GM08714 (cell line): ENCODE measurements around the gene WSCD1.

Experiments
- H3K4me3 ChIP-seq: fragments of 200-500 bp; sonication (Bioruptor generic); 2 replicates; pipeline ENCODE4 v1.5.1; 2014; ENCODE audit warnings: mild to moderate bottlenecking, low read length, inconsistent platforms
- ZNF274 ChIP-seq: IDR thresholded peaks from 2 replicates; pipeline ENCODE4 v1.6.1; 2012; ENCODE audit warnings: mild to moderate bottlenecking, low read depth, low read length

WSCD1 gene

DNA sequence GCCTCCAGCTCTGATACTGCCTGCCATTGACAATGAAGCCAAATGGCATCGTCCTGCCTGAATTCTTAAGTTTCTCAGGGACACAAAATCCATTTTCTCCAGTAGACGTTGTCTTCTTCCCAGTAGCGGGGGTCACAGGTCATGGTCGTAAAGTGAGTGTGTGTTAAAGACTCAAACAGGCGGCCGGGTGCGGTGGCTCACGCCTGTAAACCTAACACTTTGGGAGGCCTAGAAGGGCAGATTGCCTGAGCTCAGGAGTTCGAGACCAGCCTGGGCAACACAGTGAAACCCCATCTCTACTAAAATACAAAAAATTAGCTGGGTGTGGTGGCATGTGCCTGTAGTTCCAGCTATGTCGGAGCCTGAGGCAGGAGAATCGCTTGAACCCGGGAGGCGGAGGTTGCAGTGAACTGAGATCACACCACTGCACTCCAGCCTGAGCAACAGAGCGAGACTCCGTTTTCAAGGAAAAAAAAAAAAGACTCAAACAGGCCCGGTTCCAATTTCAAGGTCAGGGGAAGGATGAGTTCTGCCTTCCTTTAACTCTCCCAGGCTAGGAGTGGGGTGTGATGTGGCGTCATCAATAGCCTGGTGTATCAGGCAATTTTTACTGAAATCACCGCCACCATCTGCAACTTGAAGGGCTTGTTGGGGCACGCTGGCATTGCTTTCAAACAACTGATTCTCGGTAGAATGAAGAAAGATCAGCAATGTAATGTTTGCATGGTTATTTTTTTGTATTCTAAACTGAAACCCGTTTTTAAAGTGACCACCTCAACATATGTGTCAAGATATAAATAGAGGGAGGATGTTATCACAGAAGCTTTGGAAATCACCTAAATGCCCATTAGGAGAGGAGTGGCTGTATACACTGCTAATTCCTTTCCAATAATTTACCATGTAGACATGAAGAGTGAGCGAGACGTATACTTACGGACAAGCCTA, 91.0 kb downstream of the WSCD1 start:
- no peak overlapping the region for H3K4me3 ChIP-seq
- TF ChIP-seq ZNF274, result no peak

DNA sequence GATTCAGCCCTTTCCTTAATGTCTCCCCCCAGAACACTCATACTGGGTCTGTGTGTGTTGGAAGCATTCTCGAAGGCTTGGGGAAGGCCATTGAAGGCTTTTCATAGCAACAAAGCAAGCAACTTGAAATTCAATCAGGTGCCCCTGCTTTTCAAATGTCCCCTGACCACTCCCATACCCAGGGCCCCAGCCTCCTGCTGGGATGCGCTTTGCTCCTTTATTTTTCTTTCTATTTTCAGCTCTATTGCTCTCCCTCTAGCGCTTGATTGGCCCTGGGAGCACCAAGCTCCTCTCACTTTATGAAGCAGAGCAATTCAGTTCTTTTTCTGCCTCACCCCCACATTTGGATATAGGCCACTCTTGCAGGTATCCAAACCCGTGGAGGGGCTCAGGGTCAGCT, 92.0 kb downstream of the WSCD1 start:
- no peak for TF ChIP-seq ZNF274

DNA sequence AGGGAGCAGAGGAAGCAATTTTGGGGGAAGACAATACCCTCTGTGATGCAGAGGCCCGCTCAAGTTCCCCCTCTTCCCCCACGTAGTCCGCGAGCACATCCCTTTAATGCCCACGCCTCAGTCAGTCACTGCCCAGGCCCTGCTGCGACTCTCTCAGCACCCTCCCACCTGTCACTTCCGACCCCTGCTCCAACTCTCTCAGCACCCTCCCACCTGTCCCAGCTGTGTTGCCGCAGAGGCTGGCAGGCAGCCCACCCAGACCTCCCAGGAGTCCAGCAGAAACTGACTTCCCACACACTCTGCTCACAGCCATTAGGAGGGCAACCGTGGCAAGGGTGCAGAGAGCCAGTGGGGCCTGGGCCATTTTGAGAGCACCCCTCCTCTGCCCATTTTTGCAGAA, 92.7 kb downstream of the WSCD1 start:
- no peak overlapping the region for H3K4me3 ChIP-seq
- TF ChIP-seq ZNF274, result no peak

More for the DNA sequence above, 92.0 kb downstream of the WSCD1 start:
- H3K4me3 ChIP-seq, result no peak overlapping the region

DNA sequence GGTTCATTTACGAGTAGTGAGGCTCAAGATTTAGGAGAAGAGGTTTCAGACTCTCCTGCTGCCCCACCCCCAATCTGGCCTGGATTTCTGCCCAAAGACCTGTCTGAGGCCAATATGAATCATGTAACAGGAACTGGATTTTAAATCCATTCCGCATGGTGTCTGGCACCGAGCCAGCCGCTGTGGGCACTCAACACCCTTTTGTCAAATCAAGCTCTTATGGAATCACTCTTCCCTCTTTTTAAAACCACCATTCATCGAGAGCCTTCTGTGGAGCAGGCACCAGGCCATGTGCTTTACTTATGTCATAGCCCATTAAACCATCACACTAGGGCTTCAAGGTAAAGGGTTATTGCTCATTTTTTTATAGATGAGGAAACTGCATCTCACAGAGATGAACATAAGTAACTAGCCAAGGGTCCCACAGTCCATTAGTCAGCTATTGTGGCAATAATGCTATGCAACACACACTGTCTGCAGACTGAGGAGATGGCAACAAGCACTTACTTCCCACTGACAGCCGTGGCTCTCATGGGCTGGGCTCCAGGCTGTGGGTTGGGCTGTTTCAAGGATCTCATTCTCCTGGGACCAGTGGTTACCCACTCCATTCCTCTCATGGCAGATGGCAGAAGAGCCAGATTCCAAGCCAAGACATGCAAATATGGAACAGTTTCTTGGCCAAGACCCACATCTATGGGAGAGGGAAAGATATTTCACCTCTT, 93.6 kb downstream of the WSCD1 start:
- H3K4me3 ChIP-seq, result no peak overlapping the region
- no peak for TF ChIP-seq ZNF274

DNA sequence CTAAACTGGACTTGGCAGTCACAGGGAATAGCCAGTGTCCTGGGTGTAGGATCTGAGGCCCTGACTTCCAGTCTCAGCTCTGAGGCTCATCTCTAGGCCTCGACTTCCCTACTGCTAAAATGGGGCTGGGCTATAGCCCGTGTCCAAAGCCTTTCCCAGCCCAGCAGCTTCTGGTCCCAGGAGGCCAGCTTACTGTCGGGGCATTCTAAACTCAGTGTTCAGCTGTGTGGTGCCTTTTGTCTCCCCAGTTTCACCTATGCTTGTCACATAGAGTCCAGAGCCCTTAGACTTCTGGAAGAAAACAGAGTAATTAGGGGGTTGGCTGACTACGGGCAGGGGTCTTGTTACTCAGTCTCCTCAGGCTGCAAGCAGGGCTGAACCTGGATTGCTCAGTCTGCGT, 94.8 kb downstream of the WSCD1 start:
- TF ChIP-seq ZNF274, result no peak
- no peak overlapping the region for H3K4me3 ChIP-seq

DNA sequence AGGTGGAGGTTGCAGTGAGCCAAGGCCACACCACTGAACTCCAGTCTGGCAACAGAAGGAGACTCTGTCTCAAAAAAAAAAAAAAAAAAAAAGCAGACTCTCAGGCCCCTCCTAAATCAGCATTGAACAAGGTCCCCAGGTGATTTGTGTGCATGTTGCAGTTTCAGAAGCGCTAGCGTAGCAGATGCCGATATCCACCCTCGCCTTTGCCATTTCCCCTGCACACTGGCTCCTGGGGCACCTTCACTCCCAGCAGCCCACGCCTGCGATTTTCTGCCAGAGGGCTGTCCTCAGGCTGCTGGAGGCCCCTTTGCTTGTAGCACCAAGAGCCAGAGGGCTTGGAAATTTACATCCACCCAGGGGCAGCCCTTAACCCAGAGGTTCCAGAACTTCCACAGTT, 95.6 kb downstream of the WSCD1 start:
- no peak overlapping the region for H3K4me3 ChIP-seq
- no peak for TF ChIP-seq ZNF274

DNA sequence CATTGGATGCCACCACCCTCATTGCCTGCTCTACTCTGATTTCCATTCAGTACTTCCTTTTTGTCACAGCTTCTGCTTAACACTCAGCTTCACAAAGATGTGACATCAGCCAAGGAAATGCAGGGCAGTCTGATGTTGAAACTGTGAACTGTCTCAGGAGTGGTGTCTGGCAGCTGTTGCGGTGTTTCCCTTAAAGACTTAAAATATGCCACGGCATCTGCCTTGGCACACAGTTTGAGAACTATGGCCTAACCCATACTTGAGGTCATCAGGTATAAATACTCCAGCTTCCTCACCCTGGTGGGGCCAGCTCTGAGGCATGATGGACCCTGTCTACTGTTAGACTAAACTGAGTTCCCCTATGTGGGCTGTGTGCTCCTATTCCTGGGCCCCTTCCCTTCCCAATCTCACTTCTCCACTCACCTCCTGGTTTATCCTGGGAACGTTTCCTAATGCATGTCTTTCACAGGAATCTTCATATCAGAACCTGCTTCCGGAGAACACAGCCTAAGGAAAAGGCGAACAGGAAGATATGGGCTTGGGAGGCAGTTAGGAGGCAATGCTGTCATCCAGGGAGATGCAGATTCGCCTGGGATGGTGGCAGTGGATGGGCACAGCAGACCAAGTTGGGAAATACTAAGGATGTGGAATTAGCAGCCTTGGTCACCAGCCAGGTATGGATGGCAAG, 96.5 kb downstream of the WSCD1 start:
- no peak overlapping the region for H3K4me3 ChIP-seq
- no peak for TF ChIP-seq ZNF274

DNA sequence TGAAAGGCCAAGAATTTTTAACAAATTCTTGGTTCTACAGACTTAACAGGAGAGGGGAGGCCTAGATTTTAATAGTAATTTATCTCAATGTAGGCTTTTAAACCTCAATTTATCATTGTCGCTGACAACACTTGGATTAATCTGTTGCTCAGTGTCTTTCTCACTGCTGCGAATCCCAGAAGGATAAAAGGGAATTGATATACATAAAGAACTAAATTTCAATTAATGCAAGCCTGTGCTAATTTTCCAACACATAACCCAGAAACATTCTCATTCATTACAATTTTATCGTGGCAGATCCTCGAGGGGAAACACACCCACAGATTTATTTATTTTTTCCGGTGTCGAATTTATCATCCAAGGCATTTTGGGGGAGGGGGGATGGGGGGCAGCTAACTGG, 98.1 kb downstream of the WSCD1 start:
- no peak for TF ChIP-seq ZNF274
- no peak overlapping the region for H3K4me3 ChIP-seq

DNA sequence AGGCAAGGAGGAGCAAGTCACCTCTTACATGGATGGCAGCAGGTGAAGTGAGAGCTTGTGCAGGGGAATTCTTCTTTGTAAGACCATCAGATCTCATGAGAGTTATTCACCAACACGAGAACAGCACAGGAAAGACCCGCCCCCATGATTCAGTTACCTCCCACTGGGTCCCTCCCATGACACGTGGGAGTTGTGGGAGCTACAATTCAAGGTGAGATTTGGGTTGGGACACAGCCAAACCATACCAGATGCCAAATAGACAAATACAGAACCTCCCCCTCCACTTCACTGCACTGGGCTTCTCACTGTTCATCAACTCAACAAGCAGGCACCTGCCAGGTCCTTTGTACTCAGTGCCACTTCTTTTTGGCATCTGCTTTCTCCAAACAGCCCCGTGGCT, 100.2 kb downstream of the WSCD1 start:
- no peak overlapping the region for H3K4me3 ChIP-seq

DNA sequence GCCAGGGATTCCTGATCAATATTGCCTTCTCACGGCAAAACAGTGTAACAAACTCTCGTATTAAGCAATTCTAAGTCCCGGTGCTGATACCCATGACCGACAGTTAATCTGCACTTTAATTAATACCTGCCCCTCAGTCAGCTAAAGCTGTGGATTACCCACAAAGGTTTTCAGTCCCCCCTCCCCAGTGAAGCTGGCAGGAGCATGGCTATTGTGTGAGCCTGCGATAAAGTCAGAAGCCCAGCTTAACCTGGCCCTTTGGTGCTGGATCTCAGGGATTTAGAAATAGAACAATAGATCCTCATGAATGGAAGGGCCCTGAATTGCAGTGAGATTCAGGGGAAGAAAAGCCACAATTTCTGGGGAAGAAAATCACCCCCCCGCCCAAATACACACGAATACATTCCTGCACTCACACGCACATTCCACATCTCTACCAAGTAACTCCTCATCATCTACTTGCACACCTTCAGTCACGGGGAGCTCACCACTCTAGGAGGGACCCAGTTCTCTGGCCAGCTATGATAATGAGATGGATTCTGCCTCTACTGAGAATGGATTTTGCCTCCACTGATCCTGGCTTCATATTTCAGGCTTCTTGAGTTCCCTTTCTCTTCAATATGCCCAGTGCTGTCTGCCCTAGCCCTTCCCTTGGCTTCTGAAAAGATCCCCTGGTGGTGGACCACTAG, 102.6 kb downstream of the WSCD1 start:
- TF ChIP-seq ZNF274, result no peak
- no peak overlapping the region for H3K4me3 ChIP-seq

More for the DNA sequence above, 100.2 kb downstream of the WSCD1 start:
- TF ChIP-seq ZNF274, result no peak

DNA sequence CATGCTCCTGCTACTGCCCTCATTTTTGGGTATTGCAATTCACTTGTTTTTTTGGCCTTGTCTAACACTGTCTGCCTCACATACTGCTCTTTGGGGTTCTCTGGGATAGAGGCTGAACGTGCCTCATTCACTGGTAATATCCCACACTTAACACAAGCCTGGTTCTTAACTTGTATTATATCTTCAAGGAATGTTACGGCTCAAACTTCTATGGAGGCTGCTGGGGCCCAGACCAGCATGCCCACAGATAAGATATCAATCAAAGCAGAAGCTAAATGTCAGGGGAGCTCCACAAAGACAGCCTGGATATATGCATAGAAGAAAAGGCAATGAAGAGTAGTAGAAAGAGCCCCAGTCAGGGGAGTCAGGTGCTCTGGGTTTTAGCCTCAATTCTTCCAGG, 103.5 kb downstream of the WSCD1 start:
- TF ChIP-seq ZNF274, result no peak
- no peak overlapping the region for H3K4me3 ChIP-seq
